ENCODE data around the gene PBX2. TPM values are rescaled to one million over a fixed set of nuclear protein-coding genes. Genes with fewer than 3 reads are reported as not detected.
A peak's percentile ranks its signal among the peaks of the same experiment; 100 is the strongest.
"Not testable (repeated sequence)": the region's sequence is repeated elsewhere in the genome, so short reads cannot be mapped to it uniquely, and the experiment has no call there.

The PBX2 gene
- total and polyA plus RNA-seq, 11 donors, result 25.3 to 60.4 (median 39.7) TPM

- intact Hi-C loops (cut with DNase I), result no loop called here
- H3K4me3 ChIP-seq, result peak overlapping the region in 9 of 12 donors; percentile 24 to 42 (median 34)
- peaks cover 0 to 28% (median 13%) of the 10 kb centered on the region in 12 donors for H3K4me1 ChIP-seq
- peak in 5 of 12 donors; percentile 8 to 16 (median 12) for TF ChIP-seq CTCF (IDR thresholded peaks at IDR 0.05)
- no peak for TF ChIP-seq POLR2A (IDR thresholded peaks at IDR 0.05)
- ATAC-seq (peak in 3 of 4 donors; percentile 41 to 64 (median 55)), DNase-seq (peak in 4 of 5 donors; percentile 58 to 78 (median 62))
- H3K27ac ChIP-seq, result no peak overlapping the region
- H3K9me3 ChIP-seq, result no peaks in the 10 kb centered on the region
- H3K27me3 ChIP-seq, result peaks cover 0 to 48% (median 6%) of the 10 kb centered on the region in 9 donors
- WGBS, 4 donors, result 16 to 37% (median 31%) methylated on average over 39 of the region's 39 CpGs
- peaks cover 0 to 5% (median 0%) of the 10 kb centered on the region in 9 donors for H3K36me3 ChIP-seq
These were observed 41.5 kb downstream of the PBX2 start for GRCh38 chr6:32148289-32149091.

GRCh38 chr6:32147401-32148132 is 42.4 kb downstream of the PBX2 start:
- peaks cover 0 to 18% (median 8%) of the 10 kb centered on the region in 12 donors for H3K4me1 ChIP-seq
- no peak overlapping the region for H3K4me3 ChIP-seq
- 87 to 98% (median 94%) methylated on average over 4 of the region's 4 CpGs for WGBS, 4 donors
- DNase-seq, result no peak
- ATAC-seq, result no peak
- H3K27me3 ChIP-seq, result peaks cover 0 to 40% (median 6%) of the 10 kb centered on the region in 9 donors
- H3K36me3 ChIP-seq, result peaks cover 0 to 5% (median 0%) of the 10 kb centered on the region in 9 donors
- no peak for TF ChIP-seq POLR2A (IDR thresholded peaks at IDR 0.05)
- TF ChIP-seq CTCF (IDR thresholded peaks at IDR 0.05), result no peak
- H3K27ac ChIP-seq, result no peak overlapping the region
- H3K9me3 ChIP-seq, result no peaks in the 10 kb centered on the region
- intact Hi-C loops (cut with DNase I), result loop anchor here in 1 of 10 donors (2.0 kb wide), 1 partner anchor 15 kb away; no protein-coding TSS in a partner anchor

- Histone ChIP-seq H3K4me3 (no peak overlapping the region), H3K36me3 (peaks cover 0 to 5% (median 0%) of the 10 kb centered on the region in 9 donors), H3K27ac (no peak overlapping the region), H3K27me3 (peaks cover 0 to 34% (median 6%) of the 10 kb centered on the region in 9 donors), H3K4me1 (peaks cover 0 to 12% (median 1%) of the 10 kb centered on the region in 12 donors), H3K9me3 (no peaks in the 10 kb centered on the region)
- intact Hi-C loops (cut with DNase I), result loop anchor here in 1 of 10 donors (2.0 kb wide), 1 partner anchor 14 kb away; no protein-coding TSS in a partner anchor
- TF ChIP-seq CTCF (IDR thresholded peaks at IDR 0.05), result no peak
- no peak for TF ChIP-seq POLR2A (IDR thresholded peaks at IDR 0.05)
- WGBS, 4 donors, result 29 to 39% (median 35%) methylated on average over 4 of the region's 4 CpGs
- DNase-seq (no peak), ATAC-seq (no peak)
These were observed 43.3 kb downstream of the PBX2 start for GRCh38 chr6:32146687-32147086.

GRCh38 chr6:32146287-32146686 is 43.7 kb downstream of the PBX2 start:
- Histone ChIP-seq H3K27me3 (peaks cover 0 to 34% (median 6%) of the 10 kb centered on the region in 9 donors), H3K36me3 (peaks cover 0 to 5% (median 0%) of the 10 kb centered on the region in 9 donors), H3K27ac (no peak overlapping the region), H3K4me1 (peaks cover 0 to 8% (median under 1%) of the 10 kb centered on the region in 12 donors), H3K9me3 (no peaks in the 10 kb centered on the region), H3K4me3 (no peak overlapping the region)
- TF ChIP-seq CTCF (IDR thresholded peaks at IDR 0.05) (no peak), POLR2A (IDR thresholded peaks at IDR 0.05) (no peak)
- ATAC-seq (no peak), DNase-seq (no peak)
- intact Hi-C loops (cut with DNase I), result loop anchor here in 1 of 10 donors (2.0 kb wide), 1 partner anchor 13 kb away; no protein-coding TSS in a partner anchor
- 54 to 88% (median 59%) methylated on average over 1 of the region's 1 CpG for WGBS, 4 donors

GRCh38 chr6:32144238-32144637 is 45.8 kb downstream of the PBX2 start:
- H3K4me3 ChIP-seq; intact Hi-C loops (cut with DNase I); ATAC-seq; H3K36me3 ChIP-seq; DNase-seq; H3K9me3 ChIP-seq; H3K4me1 ChIP-seq; H3K27ac ChIP-seq: not testable (repeated sequence)
- 73 to 88% (median 82%) methylated on average over 7 of the region's 7 CpGs for WGBS, 4 donors
- peaks cover 0 to 17% (median 6%) of the 10 kb centered on the region in 9 donors for H3K27me3 ChIP-seq

All from heart left ventricle (tissue), 16 donors.